ENCODE measurements around the gene ICE2. TPM values are rescaled to one million over a fixed set of nuclear protein-coding genes. Genes with fewer than 3 reads are reported as not detected.
"Not testable (repeated sequence)": the region's sequence is repeated elsewhere in the genome, so short reads cannot be mapped to it uniquely, and the experiment has no call there.

Gene ICE2
- total RNA-seq, 1 donor from 2014 or later: 22.9 TPM

DNA sequence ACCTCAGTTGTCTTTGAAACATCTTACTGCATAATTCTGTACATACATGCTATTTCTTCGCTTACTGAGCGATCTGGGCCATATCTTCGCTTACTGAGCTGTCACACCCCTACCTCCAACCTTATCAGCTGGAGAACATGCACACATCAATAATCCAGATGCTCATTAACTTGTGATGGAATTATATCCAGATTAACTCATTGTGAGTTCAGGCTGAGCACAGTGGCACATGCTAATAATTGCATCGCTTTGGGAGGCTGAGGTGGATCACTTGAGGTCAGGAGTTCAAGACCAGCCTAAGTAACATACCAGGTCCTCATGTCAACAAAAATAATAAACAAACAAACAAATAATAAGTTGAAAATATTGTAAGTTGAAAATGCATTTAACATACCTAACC is 61.8 kb downstream of the ICE2 start:
- peaks cover 4% of the 10 kb centered on the region for H3K4me1 ChIP-seq
- TF ChIP-seq, protein P1, sequence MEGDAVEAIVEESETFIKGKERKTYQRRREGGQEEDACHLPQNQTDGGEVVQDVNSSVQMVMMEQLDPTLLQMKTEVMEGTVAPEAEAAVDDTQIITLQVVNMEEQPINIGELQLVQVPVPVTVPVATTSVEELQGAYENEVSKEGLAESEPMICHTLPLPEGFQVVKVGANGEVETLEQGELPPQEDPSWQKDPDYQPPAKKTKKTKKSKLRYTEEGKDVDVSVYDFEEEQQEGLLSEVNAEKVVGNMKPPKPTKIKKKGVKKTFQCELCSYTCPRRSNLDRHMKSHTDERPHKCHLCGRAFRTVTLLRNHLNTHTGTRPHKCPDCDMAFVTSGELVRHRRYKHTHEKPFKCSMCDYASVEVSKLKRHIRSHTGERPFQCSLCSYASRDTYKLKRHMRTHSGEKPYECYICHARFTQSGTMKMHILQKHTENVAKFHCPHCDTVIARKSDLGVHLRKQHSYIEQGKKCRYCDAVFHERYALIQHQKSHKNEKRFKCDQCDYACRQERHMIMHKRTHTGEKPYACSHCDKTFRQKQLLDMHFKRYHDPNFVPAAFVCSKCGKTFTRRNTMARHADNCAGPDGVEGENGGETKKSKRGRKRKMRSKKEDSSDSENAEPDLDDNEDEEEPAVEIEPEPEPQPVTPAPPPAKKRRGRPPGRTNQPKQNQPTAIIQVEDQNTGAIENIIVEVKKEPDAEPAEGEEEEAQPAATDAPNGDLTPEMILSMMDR (IDR thresholded peaks at IDR 0.05; ENCODE audit: borderline replicate concordance): no peak
- DNase-seq: no peak
- H3K27me3 ChIP-seq (ENCODE audit: low read depth): no peaks in the 10 kb centered on the region
- no peak overlapping the region for H3K27ac ChIP-seq (replicated peaks)
- H3K9me3 ChIP-seq (replicated peaks): no peaks in the 10 kb centered on the region
- H3K36me3 ChIP-seq: peaks cover 3% of the 10 kb centered on the region
- intact Hi-C loops (cut with micrococcal nuclease): no loop called here
- H3K4me3 ChIP-seq: no peak overlapping the region

DNA sequence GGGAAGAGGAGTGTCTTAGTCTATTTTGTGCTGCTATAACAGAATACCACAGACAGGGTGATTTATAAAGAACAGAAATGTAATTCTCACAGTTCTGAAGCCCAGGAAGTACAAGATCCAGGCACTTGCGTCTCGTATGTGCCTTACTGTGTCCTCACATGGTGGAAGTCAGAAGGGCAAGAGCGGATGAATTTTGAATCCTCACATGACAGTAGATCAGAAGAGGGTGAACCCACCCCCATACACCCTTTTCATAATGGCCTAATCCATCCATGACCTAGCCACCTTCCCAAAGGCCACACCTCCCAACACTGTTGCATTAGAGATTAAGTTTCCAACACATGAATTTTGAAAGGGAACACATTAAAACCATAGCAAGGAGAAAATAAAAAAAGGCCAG is 62.5 kb downstream of the ICE2 start:
- Histone ChIP-seq H3K9me3 (replicated peaks) (no peaks in the 10 kb centered on the region), H3K27me3 (ENCODE audit: low read depth) (no peaks in the 10 kb centered on the region), H3K4me3 (no peak overlapping the region), H3K36me3 (no peaks in the 10 kb centered on the region), H3K27ac (replicated peaks) (no peak overlapping the region), H3K4me1 (peaks cover 4% of the 10 kb centered on the region)
- DNase-seq: no peak
- intact Hi-C loops (cut with micrococcal nuclease): no loop called here
- TF ChIP-seq, protein P1 (IDR thresholded peaks at IDR 0.05; ENCODE audit: borderline replicate concordance): no peak

DNA sequence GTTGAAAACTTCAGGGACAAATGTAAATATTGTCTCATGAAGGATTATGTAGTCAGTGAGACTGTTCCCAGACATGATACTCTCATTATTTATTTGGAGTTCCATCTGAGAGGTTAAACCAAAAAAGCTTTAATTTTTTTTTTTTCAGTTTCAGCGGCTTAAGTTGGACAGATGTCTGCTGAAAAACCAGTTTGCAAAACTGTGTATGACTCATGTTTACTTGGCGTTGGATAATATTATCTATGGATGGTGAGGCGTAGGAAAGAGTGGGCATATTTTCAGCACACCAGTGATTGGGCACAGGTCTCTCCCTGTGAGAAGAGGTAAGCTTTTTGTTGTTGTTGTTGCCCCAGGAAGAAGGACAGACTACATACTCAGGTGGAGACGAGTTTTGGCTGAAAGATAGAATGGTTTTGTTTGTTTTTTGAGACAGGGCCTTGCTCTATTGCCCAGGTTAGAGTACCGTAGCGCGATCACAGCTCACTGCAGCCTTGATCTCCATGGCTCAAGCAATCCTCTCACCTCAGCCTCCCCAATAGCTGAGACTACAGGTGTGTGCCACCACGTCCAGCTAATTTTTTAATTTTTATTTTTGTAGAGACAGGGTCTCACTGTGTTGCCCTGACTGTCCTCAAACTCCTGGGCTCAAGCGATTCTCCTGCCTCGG is 64.8 kb downstream of the ICE2 start:
- TF ChIP-seq, protein P1 (IDR thresholded peaks at IDR 0.05; ENCODE audit: borderline replicate concordance): no peak
- Histone ChIP-seq H3K4me1 (peaks cover 4% of the 10 kb centered on the region), H3K27ac (replicated peaks) (no peak overlapping the region), H3K27me3 (ENCODE audit: low read depth) (no peaks in the 10 kb centered on the region), H3K4me3 (no peak overlapping the region), H3K36me3 (no peaks in the 10 kb centered on the region), H3K9me3 (replicated peaks) (no peaks in the 10 kb centered on the region)
- DNase-seq: no peak
- intact Hi-C loops (cut with micrococcal nuclease): no loop called here

DNA sequence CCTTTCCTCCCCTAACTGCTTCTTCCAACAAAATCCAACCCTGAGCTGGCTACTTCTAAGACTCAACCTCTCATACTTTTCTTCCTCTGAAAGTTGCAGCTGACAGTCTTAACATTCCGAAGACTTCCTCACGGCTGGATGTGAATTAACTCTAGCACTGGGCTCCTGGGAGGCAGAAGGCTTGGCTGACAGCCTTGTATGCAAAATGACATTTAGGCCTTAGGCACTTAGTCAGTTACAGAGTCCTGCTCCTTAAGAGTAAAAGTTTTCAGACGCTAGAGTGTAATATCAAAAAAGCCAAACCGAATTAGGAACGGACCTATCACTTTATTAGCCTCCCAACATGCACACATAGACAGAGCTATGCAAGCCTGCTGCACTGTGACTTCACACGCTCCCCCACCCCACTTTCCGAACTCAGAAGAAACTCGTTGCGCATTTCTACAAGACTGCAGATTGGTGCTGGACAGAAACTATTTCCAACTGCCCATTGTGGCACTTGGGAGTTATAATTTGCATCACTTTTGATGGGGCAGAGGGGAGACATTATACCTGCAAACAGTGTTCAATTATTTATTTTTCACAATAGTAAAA is 65.6 kb downstream of the ICE2 start:
- Histone ChIP-seq H3K27ac (replicated peaks) (peak overlapping the region; percentile 25), H3K4me1 (peaks cover 5% of the 10 kb centered on the region), H3K36me3 (no peaks in the 10 kb centered on the region), H3K4me3 (no peak overlapping the region), H3K9me3 (replicated peaks) (no peaks in the 10 kb centered on the region), H3K27me3 (ENCODE audit: low read depth) (no peaks in the 10 kb centered on the region)
- TF ChIP-seq, protein P1 (IDR thresholded peaks at IDR 0.05; ENCODE audit: borderline replicate concordance): no peak
- intact Hi-C loops (cut with micrococcal nuclease): no loop called here
- no peak for DNase-seq

DNA sequence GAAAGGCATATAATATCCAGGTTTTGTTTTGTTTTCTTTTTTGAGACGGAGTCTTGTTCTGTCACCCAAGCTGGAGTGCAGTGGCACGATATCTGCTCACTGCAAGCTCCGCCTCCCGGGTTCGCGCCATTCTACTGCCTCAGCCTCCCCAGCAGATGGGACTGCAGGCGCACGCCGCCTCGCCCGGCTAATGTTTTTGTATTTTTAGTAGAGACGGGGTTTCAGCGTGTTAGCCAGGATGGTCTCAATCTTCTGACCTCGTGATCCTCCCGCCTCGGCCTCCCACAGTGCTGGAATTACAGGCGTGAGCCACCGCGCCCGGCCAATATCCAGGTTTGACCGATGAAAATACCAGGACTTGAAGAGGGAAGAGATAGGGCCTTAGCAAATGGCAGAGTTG is 66.1 kb downstream of the ICE2 start:
- peak overlapping the region; percentile 25 for H3K27ac ChIP-seq (replicated peaks)
- H3K4me1 ChIP-seq; H3K9me3 ChIP-seq (replicated peaks); H3K4me3 ChIP-seq; intact Hi-C loops (cut with micrococcal nuclease); DNase-seq; H3K27me3 ChIP-seq (ENCODE audit: low read depth); H3K36me3 ChIP-seq: not testable (repeated sequence)

DNA sequence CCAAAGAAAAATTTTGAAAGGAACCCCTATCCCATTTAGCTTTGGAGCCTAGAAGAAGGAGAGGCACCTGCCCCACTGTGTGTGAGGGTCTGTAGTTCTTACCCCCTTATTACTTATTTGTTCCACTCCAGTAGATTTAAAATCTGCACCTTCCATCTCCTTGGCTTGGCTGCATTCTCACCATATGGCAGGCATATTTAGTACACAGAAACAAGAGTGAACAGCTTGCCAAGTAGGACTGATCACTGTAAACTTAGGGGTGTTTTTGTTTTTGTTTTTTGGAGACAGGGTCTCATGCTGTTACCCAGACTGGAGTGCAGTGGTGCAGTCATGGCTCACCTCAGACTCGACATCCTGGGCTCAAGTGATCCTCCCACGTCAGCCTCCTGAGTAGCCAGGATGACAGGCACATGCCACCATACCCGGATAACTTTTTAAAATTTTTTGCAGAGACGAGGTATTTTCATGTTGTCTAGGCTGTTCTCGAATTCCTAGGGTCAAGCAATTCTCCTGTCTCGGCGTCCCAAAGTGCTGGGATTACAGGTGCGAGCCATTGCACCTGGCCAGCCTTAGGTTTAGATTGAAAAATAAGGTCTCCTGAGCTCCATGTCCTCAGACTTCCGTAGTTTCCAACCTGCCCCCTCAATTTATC is 67.0 kb downstream of the ICE2 start:
- no peaks in the 10 kb centered on the region for H3K9me3 ChIP-seq (replicated peaks)
- TF ChIP-seq, protein P1 (IDR thresholded peaks at IDR 0.05; ENCODE audit: borderline replicate concordance): no peak
- DNase-seq: no peak
- peaks cover 13% of the 10 kb centered on the region for H3K4me1 ChIP-seq
- H3K4me3 ChIP-seq: no peak overlapping the region
- no peaks in the 10 kb centered on the region for H3K27me3 ChIP-seq (ENCODE audit: low read depth)
- intact Hi-C loops (cut with micrococcal nuclease): no loop called here
- H3K27ac ChIP-seq (replicated peaks): no peak overlapping the region
- no peaks in the 10 kb centered on the region for H3K36me3 ChIP-seq

DNA sequence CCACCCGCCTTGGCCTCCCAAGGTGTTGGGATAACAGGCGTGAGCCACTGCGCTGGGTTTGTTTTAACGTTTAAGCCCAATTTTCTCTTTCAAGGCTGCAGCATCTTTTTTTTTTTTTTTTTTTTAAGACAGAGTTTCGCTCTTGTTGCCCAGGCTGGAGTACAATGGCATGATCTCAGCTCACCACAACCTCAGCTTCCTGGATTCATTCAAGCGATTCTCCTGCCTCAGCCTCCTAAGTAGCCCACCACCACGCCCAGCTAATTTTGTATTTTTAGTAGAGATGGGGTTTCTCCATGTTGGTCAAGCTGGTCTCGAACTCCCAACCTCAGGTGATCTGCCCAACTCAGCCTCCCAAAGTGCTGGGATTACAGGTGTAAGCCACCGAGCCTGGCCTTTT is 68.6 kb downstream of the ICE2 start:
- H3K27me3 ChIP-seq (ENCODE audit: low read depth); intact Hi-C loops (cut with micrococcal nuclease); H3K4me3 ChIP-seq; H3K27ac ChIP-seq (replicated peaks); DNase-seq; H3K9me3 ChIP-seq (replicated peaks); H3K36me3 ChIP-seq: not testable (repeated sequence)
- peaks cover 17% of the 10 kb centered on the region for H3K4me1 ChIP-seq
